ENCODE data around the gene DYNC2I2. TPM values are rescaled to one million over a fixed set of nuclear protein-coding genes. Genes with fewer than 3 reads are reported as not detected.

DYNC2I2 gene
- total RNA-seq, 2 experiments from 2014 or later = 24.3 to 25.6 TPM

DNA sequence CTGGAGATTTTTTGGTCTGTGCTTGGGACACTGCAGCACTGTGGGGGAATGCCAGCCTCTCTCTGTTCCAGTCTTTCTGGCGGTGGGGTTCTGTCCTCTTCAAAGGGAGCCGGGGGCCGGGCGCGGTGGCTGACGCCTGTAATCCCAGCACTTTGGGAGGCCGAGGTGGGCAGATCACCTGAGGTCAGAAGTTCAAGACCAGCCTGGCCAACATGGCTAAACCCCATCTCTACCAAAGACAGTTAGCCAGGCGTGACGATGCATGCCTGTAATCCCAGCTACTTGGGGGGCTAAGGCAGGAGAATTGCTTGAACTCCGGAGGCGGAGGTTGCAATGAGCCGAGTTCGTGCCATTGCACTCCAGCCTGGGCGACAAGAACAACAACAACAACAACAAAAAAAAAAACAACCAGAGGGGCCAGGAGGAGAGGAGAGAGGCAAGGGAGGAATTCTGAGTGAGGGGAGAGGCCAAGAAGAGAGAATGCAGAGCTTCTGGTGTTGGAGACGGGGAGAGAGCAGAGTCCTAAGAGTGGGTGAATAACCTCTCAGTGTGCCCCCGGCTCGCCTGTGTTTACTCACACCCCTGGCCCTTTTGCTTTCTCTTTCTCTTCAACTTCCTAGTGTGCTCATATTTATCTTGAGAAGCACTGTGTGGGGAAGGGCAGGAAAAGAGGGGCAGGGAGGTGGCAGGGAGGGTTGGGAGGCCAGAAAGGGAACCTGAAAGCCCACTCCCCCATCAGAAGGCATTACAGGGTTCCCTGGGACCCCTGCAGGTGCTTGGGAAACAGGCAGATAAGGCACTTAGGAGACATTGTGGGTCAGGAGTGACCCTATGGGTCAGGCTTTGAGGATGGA lies 29.2 kb upstream of the DYNC2I2 start:
- H3K36me3 Mint-ChIP-seq (ENCODE audit: low read depth) = peaks cover 26% of the 10 kb centered on the region
- H3K27me3 Mint-ChIP-seq = no peaks in the 10 kb centered on the region
- ChIA-PET POLR2A (interaction anchor here (0.6 to 2.5 kb wide), 7 partner anchors 8 to 302 kb away, joined by 3 to 14 read pairs (median 10); partner anchors contain the start of genes DYNC2I2, ENDOG and SPTAN1), CTCF (no interaction called here)
- peaks cover 48% of the 10 kb centered on the region for H3K4me1 Mint-ChIP-seq (ENCODE audit: low read depth)
- peak overlapping the region; percentile 98 for H3K27ac Mint-ChIP-seq
- peak; percentile 24 for ATAC-seq
- no peaks in the 10 kb centered on the region for H3K9me3 Mint-ChIP-seq
- intact Hi-C loops (cut with micrococcal nuclease) = no loop called here
- peak overlapping the region; percentile 98 for H3K4me3 Mint-ChIP-seq
- TF ChIP-seq, protein P1, sequence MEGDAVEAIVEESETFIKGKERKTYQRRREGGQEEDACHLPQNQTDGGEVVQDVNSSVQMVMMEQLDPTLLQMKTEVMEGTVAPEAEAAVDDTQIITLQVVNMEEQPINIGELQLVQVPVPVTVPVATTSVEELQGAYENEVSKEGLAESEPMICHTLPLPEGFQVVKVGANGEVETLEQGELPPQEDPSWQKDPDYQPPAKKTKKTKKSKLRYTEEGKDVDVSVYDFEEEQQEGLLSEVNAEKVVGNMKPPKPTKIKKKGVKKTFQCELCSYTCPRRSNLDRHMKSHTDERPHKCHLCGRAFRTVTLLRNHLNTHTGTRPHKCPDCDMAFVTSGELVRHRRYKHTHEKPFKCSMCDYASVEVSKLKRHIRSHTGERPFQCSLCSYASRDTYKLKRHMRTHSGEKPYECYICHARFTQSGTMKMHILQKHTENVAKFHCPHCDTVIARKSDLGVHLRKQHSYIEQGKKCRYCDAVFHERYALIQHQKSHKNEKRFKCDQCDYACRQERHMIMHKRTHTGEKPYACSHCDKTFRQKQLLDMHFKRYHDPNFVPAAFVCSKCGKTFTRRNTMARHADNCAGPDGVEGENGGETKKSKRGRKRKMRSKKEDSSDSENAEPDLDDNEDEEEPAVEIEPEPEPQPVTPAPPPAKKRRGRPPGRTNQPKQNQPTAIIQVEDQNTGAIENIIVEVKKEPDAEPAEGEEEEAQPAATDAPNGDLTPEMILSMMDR (IDR thresholded peaks at IDR 0.05) = no peak
- peak; percentile 74 for DNase-seq

DNA sequence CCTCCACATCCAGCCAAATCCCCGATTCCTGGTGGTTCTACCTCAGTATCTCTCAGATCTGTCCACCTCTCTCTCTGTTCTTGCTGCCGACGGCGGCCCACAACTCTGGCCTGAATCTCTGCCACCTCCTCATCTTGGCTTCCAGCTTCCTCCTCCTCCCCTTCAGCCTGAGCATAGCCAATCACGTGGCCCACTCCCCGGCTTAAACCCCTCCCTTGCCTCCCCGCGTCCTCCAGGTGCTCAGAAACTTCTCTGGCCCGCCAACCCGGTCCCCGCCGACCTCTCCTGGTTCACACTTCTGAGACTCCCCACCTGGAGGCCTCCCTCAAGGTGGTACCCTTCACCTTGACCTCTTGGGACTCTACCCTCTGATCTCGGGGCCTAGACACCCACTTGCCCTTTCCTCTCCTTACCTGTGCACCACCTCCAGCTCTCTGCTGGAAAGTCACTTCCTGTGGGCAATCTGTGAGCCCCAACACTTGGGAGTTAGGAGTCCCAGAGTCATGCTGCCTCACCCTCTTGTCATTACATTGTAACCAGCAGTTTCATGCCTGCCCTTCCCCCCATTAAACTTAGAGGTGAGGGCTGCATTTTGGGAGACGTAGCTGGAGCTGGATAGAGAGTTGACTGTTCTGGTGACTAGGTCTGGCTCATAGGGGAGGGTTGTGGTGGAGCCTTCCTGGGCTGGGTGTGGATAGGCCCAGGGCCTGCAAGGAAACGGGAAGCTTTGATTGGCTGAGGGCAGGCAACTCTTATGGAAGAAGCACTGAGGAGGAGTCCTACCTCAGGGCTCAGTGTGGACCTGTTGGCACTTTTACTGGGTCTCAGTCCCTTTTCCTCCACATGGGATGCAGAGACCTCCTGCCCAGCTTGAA lies 27.9 kb upstream of the DYNC2I2 start:
- H3K27me3 Mint-ChIP-seq = no peaks in the 10 kb centered on the region
- peaks cover 48% of the 10 kb centered on the region for H3K4me1 Mint-ChIP-seq (ENCODE audit: low read depth)
- intact Hi-C loops (cut with micrococcal nuclease) = no loop called here
- H3K4me3 Mint-ChIP-seq = peak overlapping the region; percentile 98
- peaks cover 20% of the 10 kb centered on the region for H3K36me3 Mint-ChIP-seq (ENCODE audit: low read depth)
- H3K27ac Mint-ChIP-seq = peak overlapping the region; percentile 98
- ATAC-seq (peak; percentile 52), DNase-seq (peak; percentile 90)
- POLR2A ChIA-PET = interaction anchor here (0.6 to 2.5 kb wide), 15 partner anchors 9 to 380 kb away, joined by 3 to 14 read pairs (median 5); partner anchors contain the start of genes DYNC2I2, ENDOG, PKN3 and SPTAN1
- CTCF ChIA-PET = interaction anchor here (0.8 to 1.0 kb wide), 3 partner anchors 8 to 17 kb away, joined by 3 to 4 read pairs (median 3); partner anchors contain the start of gene PKN3
- TF ChIP-seq, protein P1 (IDR thresholded peaks at IDR 0.05) = no peak
- H3K9me3 Mint-ChIP-seq = no peaks in the 10 kb centered on the region

DNA sequence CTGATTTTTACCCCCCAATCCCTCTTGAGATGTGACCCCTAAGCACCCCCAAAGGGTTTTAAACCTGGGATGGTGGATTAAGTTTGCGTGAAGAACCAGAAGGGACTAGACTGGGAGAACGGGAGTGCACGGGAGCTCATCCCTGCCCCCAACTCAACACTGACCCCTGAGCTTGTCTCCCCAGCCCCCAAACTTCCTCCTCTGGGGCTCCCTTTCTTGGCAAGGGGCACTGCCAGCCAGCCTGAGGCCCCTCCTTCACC lies 27.3 kb upstream of the DYNC2I2 start:
- H3K4me3 Mint-ChIP-seq = peak overlapping the region; percentile 98
- POLR2A ChIA-PET = interaction anchor here (0.6 to 2.5 kb wide), 13 partner anchors 9 to 380 kb away, joined by 3 to 14 read pairs (median 4); partner anchors contain the start of genes ENDOG, PKN3, SPTAN1 and ZDHHC12
- DNase-seq (no peak), ATAC-seq (no peak)
- CTCF ChIA-PET = interaction anchor here (1.0 kb wide), 1 partner anchor 18 kb away, joined by 3 read pairs; the partner anchor contains the start of gene PKN3
- no peaks in the 10 kb centered on the region for H3K27me3 Mint-ChIP-seq
- H3K4me1 Mint-ChIP-seq (ENCODE audit: low read depth) = peaks cover 48% of the 10 kb centered on the region
- H3K27ac Mint-ChIP-seq = peak overlapping the region; percentile 98
- intact Hi-C loops (cut with micrococcal nuclease) = no loop called here
- TF ChIP-seq, protein P1 (IDR thresholded peaks at IDR 0.05) = no peak
- peaks cover 20% of the 10 kb centered on the region for H3K36me3 Mint-ChIP-seq (ENCODE audit: low read depth)
- H3K9me3 Mint-ChIP-seq = no peaks in the 10 kb centered on the region

DNA sequence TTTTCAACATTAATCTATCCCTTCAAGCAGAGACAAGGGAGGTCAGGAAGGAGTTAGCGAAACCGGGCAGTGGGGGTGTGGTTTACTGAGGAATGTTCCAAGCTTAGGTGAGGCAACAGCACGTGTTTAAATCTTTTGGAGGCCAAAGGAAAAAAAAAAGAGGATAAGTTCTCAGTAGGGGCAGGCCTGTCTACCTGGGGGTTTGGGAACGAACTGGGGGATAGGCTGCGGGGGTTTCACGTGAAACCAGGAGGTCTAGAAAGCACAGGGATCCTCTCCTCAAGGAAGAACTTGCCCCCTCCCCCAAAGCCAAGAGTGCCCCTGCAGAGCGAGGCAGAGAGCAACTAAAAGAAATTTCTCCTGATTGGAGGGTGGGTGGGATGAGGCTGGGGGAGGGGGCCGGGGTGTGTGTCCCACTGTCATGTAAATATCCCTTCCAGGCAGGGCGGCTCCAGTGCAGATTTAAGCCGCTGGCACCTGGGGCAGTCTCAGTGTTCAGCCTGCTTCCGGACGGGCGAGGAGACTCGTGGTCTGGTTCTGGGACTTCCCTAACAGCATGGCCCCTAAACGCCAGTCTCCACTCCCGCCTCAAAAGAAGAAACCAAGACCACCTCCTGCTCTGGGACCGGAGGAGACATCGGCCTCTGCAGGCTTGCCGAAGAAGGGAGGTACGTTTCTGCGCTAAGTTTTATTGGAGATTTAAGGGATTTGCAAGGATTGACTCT lies 26.9 kb upstream of the DYNC2I2 start:
- H3K9me3 Mint-ChIP-seq = no peaks in the 10 kb centered on the region
- DNase-seq (peak; percentile 68), ATAC-seq (peak; percentile 12)
- H3K27ac Mint-ChIP-seq = peak overlapping the region; percentile 98
- TF ChIP-seq, protein P1 (IDR thresholded peaks at IDR 0.05) = no peak
- peak overlapping the region; percentile 98 for H3K4me3 Mint-ChIP-seq
- no peaks in the 10 kb centered on the region for H3K27me3 Mint-ChIP-seq
- ChIA-PET POLR2A (interaction anchor here (0.6 to 2.5 kb wide), 10 partner anchors 9 to 131 kb away, joined by 3 to 14 read pairs (median 4); partner anchors contain the start of genes PKN3, SPTAN1 and ZDHHC12), CTCF (interaction anchor here (1.0 to 1.6 kb wide), 2 partner anchors 18 to 19 kb away, joined by 3 to 5 read pairs; partner anchors contain the start of gene PKN3)
- H3K36me3 Mint-ChIP-seq (ENCODE audit: low read depth) = peaks cover 20% of the 10 kb centered on the region
- intact Hi-C loops (cut with micrococcal nuclease) = no loop called here
- H3K4me1 Mint-ChIP-seq (ENCODE audit: low read depth) = peaks cover 48% of the 10 kb centered on the region
